Panc1 (cell line): ENCODE measurements around the gene HSF2BP. TPM values are rescaled to one million over a fixed set of nuclear protein-coding genes. Genes with fewer than 3 reads are reported as not detected.
A peak's percentile ranks its signal among the peaks of the same experiment; 100 is the strongest.

Experiments used
- ATAC-seq: fragments of 200-7000 bp; cut with Tn5 transposase; 2 replicates; pipeline ENCODE4 v1.9.1; 2020; ENCODE audit warnings: mild to moderate bottlenecking, moderate library complexity
- BruUV-seq: library from RNA; stranded (reverse); fragments of 400-500 nt; replicated peaks from 2 replicates; lab custom pipeline; 2021; lab: Mats Ljungman, UMichigan
- CTCF ChIA-PET: fragments of 300-600 bp; sonication (Branson Sonifier 250); formaldehyde crosslinking; loops from one replicate; lab custom pipeline; 2022; ENCODE audit warnings: antibody characterized with exemption; lab: Charles Lee
- POLR2A ChIA-PET: fragments of 300-600 bp; sonication (Branson Sonifier 250); formaldehyde crosslinking; loops from one replicate; lab custom pipeline; 2022; ENCODE audit warnings: antibody characterized with exemption; lab: Charles Lee
- DNase-seq: peaks from one replicate; pipeline ENCODE4 v3.0.0-alpha.2; 2010; ENCODE audit warnings: low read depth, low spot score
- H3K27ac ChIP-seq: 2 replicates; pipeline ENCODE4 v1.5.1; 2011; ENCODE audit warnings: mild to moderate bottlenecking, low read length, inconsistent platforms
- H3K27me3 ChIP-seq: fragments of 200-500 bp; sonication (Bioruptor generic); 2 replicates; pipeline ENCODE4 v1.6.0; 2014; ENCODE audit warnings: low read length, inconsistent platforms; ENCODE audit not compliant: control insufficient read depth, insufficient read depth
- H3K36me3 ChIP-seq: fragments of 200-500 bp; sonication (Bioruptor generic); 2 replicates; pipeline ENCODE4 v1.5.1; 2014; ENCODE audit warnings: inconsistent platforms, mild to moderate bottlenecking, low read length, moderate library complexity; ENCODE audit not compliant: control insufficient read depth, insufficient read depth
- H3K4me1 ChIP-seq: 2 replicates; pipeline ENCODE4 v1.5.1; 2011; ENCODE audit warnings: inconsistent platforms, mild to moderate bottlenecking, low read length, moderate library complexity; ENCODE audit not compliant: control insufficient read depth, insufficient read depth
- H3K4me3 ChIP-seq, 2 experiments: 2 replicates each; pipeline ENCODE4 v1.5.1; 2011 to 2012; ENCODE audit warnings: low read depth in 2 of 2, low read length in 2 of 2, mild to moderate bottlenecking in 2 of 2, inconsistent platforms in 1 of 2, moderate library complexity in 1 of 2
- H3K9me3 ChIP-seq: fragments of 200-500 bp; sonication (Bioruptor generic); 2 replicates; pipeline ENCODE4 v1.5.1; 2014; ENCODE audit warnings: low read depth, mild to moderate bottlenecking, inconsistent platforms, low read length, moderate library complexity; ENCODE audit not compliant: control insufficient read depth, insufficient read depth
- POLR2AphosphoS5 ChIP-seq: IDR thresholded peaks from 2 replicates; pipeline ENCODE4 v1.6.1; 2012; ENCODE audit warnings: mild to moderate bottlenecking, low read depth, low read length, moderate library complexity
- SIN3A ChIP-seq: IDR thresholded peaks from 2 replicates; pipeline ENCODE4 v1.6.1; 2012; ENCODE audit warnings: low read depth, mild to moderate bottlenecking, low read length, moderate library complexity, borderline replicate concordance; ENCODE audit not compliant: insufficient read depth
- TCF7L2 ChIP-seq: IDR thresholded peaks from 2 replicates; pipeline ENCODE4 v1.6.1; 2011; ENCODE audit warnings: mild to moderate bottlenecking, low read depth, low read length, inconsistent platforms
- in situ Hi-C: cut with HindIII; loops from 2 replicates; pipeline ENCODE4 v1.10.0; 2016; ENCODE audit warnings: low sequenced_read_pairs, low pct_unique_long_range_greater_than_20kb
- intact Hi-C: fragments of 100-400 bp; cut with micrococcal nuclease; formaldehyde crosslinking; loops from one replicate; pipeline ENCODE4 v1.10.0; 2022; ENCODE audit not compliant: unreplicated experiment
- total RNA-seq: library from RNA; stranded (reverse); gene quantifications from one replicate; pipeline ENCODE4 v1.2.1, GENCODE V29; 2021; ENCODE audit not compliant: unreplicated experiment
- TF ChIP-seq, protein P1 (sequence below): fragments of 450-650 bp; IDR thresholded peaks from 2 replicates; pipeline ENCODE4 v1.5.1; 2017; ENCODE audit warnings: mild to moderate bottlenecking
- TF ChIP-seq, protein P2 (sequence below), 2 experiments: IDR thresholded peaks; 2 replicates each; pipeline ENCODE4 v1.6.1; 2011 to 2012; ENCODE audit warnings: low read depth in 2 of 2, control low read depth in 1 of 2, low read length in 1 of 2, mild to moderate bottlenecking in 1 of 2, moderate library complexity in 1 of 2; ENCODE audit not compliant: insufficient read depth in 1 of 2

HSF2BP gene
- total RNA-seq, 1 experiment from 2014 or later, result 4.2 TPM

DNA sequence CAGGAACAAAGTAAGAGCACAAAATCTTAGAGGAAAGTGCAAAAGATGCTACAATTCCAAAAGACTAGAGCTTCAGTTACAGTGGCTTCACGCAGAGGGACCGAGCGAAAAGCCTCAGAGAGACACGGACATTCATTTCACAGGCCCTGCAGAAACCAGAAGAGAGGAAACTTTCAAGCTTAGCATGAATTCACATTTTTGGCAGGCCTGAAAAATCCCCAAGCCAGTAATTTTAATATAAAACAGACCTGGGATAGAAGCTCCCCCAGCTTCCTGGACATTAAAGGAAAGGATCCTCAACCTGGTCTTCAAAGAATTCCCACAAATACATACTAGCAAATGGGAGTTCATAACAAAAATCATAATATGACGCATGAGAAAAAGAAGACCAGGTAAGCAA lies 66.2 kb downstream of the HSF2BP start:
- no peak for DNase-seq
- Histone ChIP-seq H3K27me3 (no peaks in the 10 kb centered on the region), H3K4me3 (no peak overlapping the region), H3K4me1 (peaks cover 32% of the 10 kb centered on the region), H3K36me3 (no peaks in the 10 kb centered on the region), H3K27ac (peak overlapping the region; percentile 61), H3K9me3 (no peaks in the 10 kb centered on the region)
- TF ChIP-seq POLR2AphosphoS5, result no peak
- TF ChIP-seq SIN3A, result no peak
- TF ChIP-seq TCF7L2, result no peak
- TF ChIP-seq, protein P1, sequence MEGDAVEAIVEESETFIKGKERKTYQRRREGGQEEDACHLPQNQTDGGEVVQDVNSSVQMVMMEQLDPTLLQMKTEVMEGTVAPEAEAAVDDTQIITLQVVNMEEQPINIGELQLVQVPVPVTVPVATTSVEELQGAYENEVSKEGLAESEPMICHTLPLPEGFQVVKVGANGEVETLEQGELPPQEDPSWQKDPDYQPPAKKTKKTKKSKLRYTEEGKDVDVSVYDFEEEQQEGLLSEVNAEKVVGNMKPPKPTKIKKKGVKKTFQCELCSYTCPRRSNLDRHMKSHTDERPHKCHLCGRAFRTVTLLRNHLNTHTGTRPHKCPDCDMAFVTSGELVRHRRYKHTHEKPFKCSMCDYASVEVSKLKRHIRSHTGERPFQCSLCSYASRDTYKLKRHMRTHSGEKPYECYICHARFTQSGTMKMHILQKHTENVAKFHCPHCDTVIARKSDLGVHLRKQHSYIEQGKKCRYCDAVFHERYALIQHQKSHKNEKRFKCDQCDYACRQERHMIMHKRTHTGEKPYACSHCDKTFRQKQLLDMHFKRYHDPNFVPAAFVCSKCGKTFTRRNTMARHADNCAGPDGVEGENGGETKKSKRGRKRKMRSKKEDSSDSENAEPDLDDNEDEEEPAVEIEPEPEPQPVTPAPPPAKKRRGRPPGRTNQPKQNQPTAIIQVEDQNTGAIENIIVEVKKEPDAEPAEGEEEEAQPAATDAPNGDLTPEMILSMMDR, result no peak
- TF ChIP-seq, protein P2, sequence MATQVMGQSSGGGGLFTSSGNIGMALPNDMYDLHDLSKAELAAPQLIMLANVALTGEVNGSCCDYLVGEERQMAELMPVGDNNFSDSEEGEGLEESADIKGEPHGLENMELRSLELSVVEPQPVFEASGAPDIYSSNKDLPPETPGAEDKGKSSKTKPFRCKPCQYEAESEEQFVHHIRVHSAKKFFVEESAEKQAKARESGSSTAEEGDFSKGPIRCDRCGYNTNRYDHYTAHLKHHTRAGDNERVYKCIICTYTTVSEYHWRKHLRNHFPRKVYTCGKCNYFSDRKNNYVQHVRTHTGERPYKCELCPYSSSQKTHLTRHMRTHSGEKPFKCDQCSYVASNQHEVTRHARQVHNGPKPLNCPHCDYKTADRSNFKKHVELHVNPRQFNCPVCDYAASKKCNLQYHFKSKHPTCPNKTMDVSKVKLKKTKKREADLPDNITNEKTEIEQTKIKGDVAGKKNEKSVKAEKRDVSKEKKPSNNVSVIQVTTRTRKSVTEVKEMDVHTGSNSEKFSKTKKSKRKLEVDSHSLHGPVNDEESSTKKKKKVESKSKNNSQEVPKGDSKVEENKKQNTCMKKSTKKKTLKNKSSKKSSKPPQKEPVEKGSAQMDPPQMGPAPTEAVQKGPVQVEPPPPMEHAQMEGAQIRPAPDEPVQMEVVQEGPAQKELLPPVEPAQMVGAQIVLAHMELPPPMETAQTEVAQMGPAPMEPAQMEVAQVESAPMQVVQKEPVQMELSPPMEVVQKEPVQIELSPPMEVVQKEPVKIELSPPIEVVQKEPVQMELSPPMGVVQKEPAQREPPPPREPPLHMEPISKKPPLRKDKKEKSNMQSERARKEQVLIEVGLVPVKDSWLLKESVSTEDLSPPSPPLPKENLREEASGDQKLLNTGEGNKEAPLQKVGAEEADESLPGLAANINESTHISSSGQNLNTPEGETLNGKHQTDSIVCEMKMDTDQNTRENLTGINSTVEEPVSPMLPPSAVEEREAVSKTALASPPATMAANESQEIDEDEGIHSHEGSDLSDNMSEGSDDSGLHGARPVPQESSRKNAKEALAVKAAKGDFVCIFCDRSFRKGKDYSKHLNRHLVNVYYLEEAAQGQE (IDR thresholded peaks at IDR 0.05; ENCODE audit: insufficient read depth in 1 of 2, low read depth in 2 of 2, low read length in 1 of 2), result no peak
- no TSS peak for BruUV-seq
- in situ Hi-C loops, result no loop called here
- no peak for ATAC-seq
- POLR2A ChIA-PET, result no interaction called here
- CTCF ChIA-PET, result no interaction called here
- intact Hi-C loops, result no loop called here

DNA sequence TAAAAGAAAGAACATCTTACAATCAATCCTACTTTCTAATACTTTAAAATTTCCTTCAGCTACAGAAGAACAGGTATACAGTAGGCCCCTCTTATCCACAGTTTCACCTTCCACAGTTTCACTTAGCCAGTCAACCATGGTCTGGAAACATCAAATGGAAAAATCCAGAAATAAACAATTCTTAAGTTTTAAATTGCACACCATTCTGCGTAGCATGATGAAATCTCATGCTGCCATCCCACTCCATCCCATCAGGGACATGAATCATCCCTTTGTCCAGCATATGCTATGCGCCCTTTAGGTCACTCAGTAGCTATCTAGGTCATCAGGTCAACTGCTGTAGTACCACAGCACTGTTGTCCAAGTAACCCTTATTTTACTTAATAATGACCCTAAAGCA lies 67.7 kb downstream of the HSF2BP start:
- DNase-seq (no peak), ATAC-seq (peak; percentile 65; the same call in 1 of the 2 replicates)
- no TSS peak for BruUV-seq
- no peak overlapping the region for H3K27ac ChIP-seq
- H3K36me3 ChIP-seq, result no peaks in the 10 kb centered on the region
- ChIA-PET CTCF (interaction anchor here (1.0 kb wide), 1 partner anchor 20 kb away, joined by 3 read pairs; no protein-coding TSS in a partner anchor), POLR2A (no interaction called here)
- in situ Hi-C loops (no loop called here), intact Hi-C loops (no loop called here)
- H3K4me1 ChIP-seq, result peaks cover 24% of the 10 kb centered on the region
- H3K27me3 ChIP-seq, result no peaks in the 10 kb centered on the region
- H3K4me3 ChIP-seq, result no peak overlapping the region
- H3K9me3 ChIP-seq, result no peaks in the 10 kb centered on the region
- TF ChIP-seq, protein P1, result no peak
- TF ChIP-seq TCF7L2 (no peak), SIN3A (no peak), POLR2AphosphoS5 (no peak)
- TF ChIP-seq, protein P2 (IDR thresholded peaks at IDR 0.05; ENCODE audit: insufficient read depth in 1 of 2, low read depth in 2 of 2, low read length in 1 of 2), result no peak
